SK-N-SH (cell line): ENCODE measurements around the gene ACACA. TPM values are rescaled to one million over a fixed set of nuclear protein-coding genes. Genes with fewer than 3 reads are reported as not detected.

Experiments
- CTCF ChIA-PET: fragments of 300-600, 350-600 bp; formaldehyde crosslinking; extraction: SDS; loops from one replicate; lab custom pipeline; 2021; lab: Yijun Ruan, JAX
- POLR2A ChIA-PET: fragments of 350-600 bp; sonication (Branson Sonifier 250); formaldehyde crosslinking; extraction: SDS; loops from one replicate; lab custom pipeline; 2020; ENCODE audit warnings: antibody characterized with exemption, inconsistent platforms; lab: Yijun Ruan, JAX
- DNase-seq: peaks from one replicate; pipeline ENCODE4 v3.0.0; 2012
- H2AFZ ChIP-seq: fragments of 200-600 bp; sonication (generic); 2 replicates; pipeline ENCODE4 v1.8.1; 2016; ENCODE audit warnings: antibody characterized with exemption, mild to moderate bottlenecking, low read depth
- H3F3A ChIP-seq: fragments of 200-600 bp; sonication (generic); replicated peaks from 2 replicates; pipeline ENCODE3; 2016; ENCODE audit warnings: antibody characterized with exemption, mild to moderate bottlenecking; ENCODE audit not compliant: insufficient read depth
- H3K27ac ChIP-seq, 2 experiments: fragments of 200-500 bp in 1 of 2; fragments of 200-600 bp in 1 of 2; sonication (Bioruptor generic) in 1 of 2; sonication (generic), shearing (Covaris generic) in 1 of 2; 2 replicates each; pipeline versions ENCODE4 v1.5.1 to v1.6.1; 2014 to 2016; ENCODE audit warnings: low read depth in 2 of 2, inconsistent platforms in 1 of 2, low read length in 1 of 2, mild to moderate bottlenecking in 1 of 2, mixed read lengths in 1 of 2
- H3K27me3 ChIP-seq: fragments of 200-600 bp; sonication (generic), shearing (Covaris generic); 2 replicates; pipeline ENCODE4 v1.6.1; 2016; ENCODE audit warnings: mixed run types; ENCODE audit not compliant: insufficient read depth
- H3K36me3 ChIP-seq, 2 experiments: fragments of 200-500 bp in 1 of 2; fragments of 200-600 bp in 1 of 2; sonication (Bioruptor generic) in 1 of 2; sonication (generic) in 1 of 2; replicated peaks in 1 of 2; 2 replicates each; pipeline versions ENCODE3 to v1.5.1; 2014 to 2016; ENCODE audit warnings: low read length in 1 of 2, mild to moderate bottlenecking in 1 of 2; ENCODE audit not compliant: insufficient read depth in 2 of 2, control insufficient read depth in 1 of 2
- H3K4me1 ChIP-seq, 2 experiments: fragments of 200-500 bp in 1 of 2; fragments of 200-600 bp in 1 of 2; sonication (Bioruptor generic) in 1 of 2; sonication (generic), shearing (Covaris generic) in 1 of 2; 2 replicates each; pipeline versions ENCODE4 v1.5.1 to v1.6.1; 2014 to 2016; ENCODE audit warnings: low read depth in 1 of 2, low read length in 1 of 2, mixed run types in 1 of 2; ENCODE audit not compliant: insufficient read depth in 2 of 2, control insufficient read depth in 1 of 2
- H3K4me2 ChIP-seq: fragments of 200-600 bp; sonication (generic), shearing (Covaris generic); 2 replicates; pipeline ENCODE4 v1.6.1; 2017; ENCODE audit warnings: mixed run types
- H3K4me3 ChIP-seq, 2 experiments: fragments of 200-500 bp in 1 of 2; fragments of 200-600 bp in 1 of 2; sonication (Bioruptor generic) in 1 of 2; sonication (generic), shearing (Covaris generic) in 1 of 2; 2 replicates each; pipeline versions ENCODE4 v1.5.1 to v1.8.1; 2014 to 2016; ENCODE audit warnings: low read depth in 2 of 2, inconsistent platforms in 1 of 2, low read length in 1 of 2, mild to moderate bottlenecking in 1 of 2, mixed read lengths in 1 of 2, moderate library complexity in 1 of 2
- H3K79me2 ChIP-seq: fragments of 200-600 bp; sonication (generic); 2 replicates; pipeline ENCODE4 v1.8.1; 2017; ENCODE audit warnings: mild to moderate bottlenecking; ENCODE audit not compliant: insufficient read depth
- H3K9ac ChIP-seq: fragments of 200-600 bp; sonication (generic); 2 replicates; pipeline ENCODE4 v1.6.1; 2017; ENCODE audit warnings: mixed run types
- H3K9me2 ChIP-seq: fragments of 200-600 bp; sonication (generic); 2 replicates; pipeline ENCODE4 v1.6.1; 2017; ENCODE audit warnings: mixed run types
- H3K9me3 ChIP-seq: fragments of 200-600 bp; sonication (generic); 2 replicates; pipeline ENCODE4 v1.6.1; 2017; ENCODE audit warnings: mixed run types, mild to moderate bottlenecking, moderate library complexity
- H4K20me1 ChIP-seq: fragments of 200-600 bp; sonication (generic); 2 replicates; pipeline ENCODE4 v1.6.1; 2017; ENCODE audit warnings: mild to moderate bottlenecking, mixed run types; ENCODE audit not compliant: insufficient read depth
- ELF1 ChIP-seq: IDR thresholded peaks from 2 replicates; pipeline ENCODE4 v1.4.0; 2012
- EP300 ChIP-seq, 2 experiments: IDR thresholded peaks; 2 replicates each; pipeline versions ENCODE4 v1.4.0 to v1.6.1; 2012; ENCODE audit warnings: borderline replicate concordance in 1 of 2, low read depth in 1 of 2, low read length in 1 of 2
- EZH2phosphoT487 ChIP-seq: fragments of 200-600 bp; sonication (generic); IDR thresholded peaks from 2 replicates; pipeline ENCODE4 v1.6.1; 2017; ENCODE audit warnings: low read depth, mixed run types, mild to moderate bottlenecking, antibody characterized with exemption, moderate library complexity, borderline replicate concordance
- FOSL2 ChIP-seq: IDR thresholded peaks from 2 replicates; pipeline ENCODE4 v1.4.0; 2012; ENCODE audit warnings: low read depth, mild to moderate bottlenecking, moderate library complexity, borderline replicate concordance
- FOXJ3 ChIP-seq: sonication (generic); formaldehyde crosslinking; IDR thresholded peaks from 2 replicates; pipeline ENCODE4 v1.5.1; 2020; ENCODE audit warnings: mild to moderate bottlenecking, missing genetic modification reagents
- FOXM1 ChIP-seq: IDR thresholded peaks from 2 replicates; pipeline ENCODE4 v1.4.0; 2012; ENCODE audit warnings: low read depth, mild to moderate bottlenecking
- GABPA ChIP-seq: IDR thresholded peaks from 2 replicates; pipeline ENCODE4 v1.4.0; 2012; ENCODE audit warnings: low read depth, mild to moderate bottlenecking
- MEF2A ChIP-seq: IDR thresholded peaks from 2 replicates; pipeline ENCODE4 v1.4.0; 2012; ENCODE audit warnings: low read depth, borderline replicate concordance
- NRF1 ChIP-seq: IDR thresholded peaks from 2 replicates; pipeline ENCODE4 v1.6.1; 2012; ENCODE audit warnings: low read depth, mild to moderate bottlenecking, low read length
- POLR2AphosphoS5 ChIP-seq: IDR thresholded peaks from 2 replicates; pipeline ENCODE4 v1.6.1; 2012; ENCODE audit warnings: low read depth, low read length
- RAD21 ChIP-seq: IDR thresholded peaks from 2 replicates; pipeline ENCODE4 v1.6.1; 2012; ENCODE audit warnings: mild to moderate bottlenecking, low read length
- RCOR1 ChIP-seq: fragments of 150-350 bp; IDR thresholded peaks from 2 replicates; pipeline ENCODE4 v1.6.1; 2017; ENCODE audit warnings: antibody characterized with exemption, low read length
- SIN3A ChIP-seq: IDR thresholded peaks from 2 replicates; pipeline ENCODE4 v1.6.1; 2012; ENCODE audit warnings: low read depth, mild to moderate bottlenecking, low read length, moderate library complexity, borderline replicate concordance
- SMC3 ChIP-seq: IDR thresholded peaks from 2 replicates; pipeline ENCODE4 v1.6.1; 2012; ENCODE audit warnings: low read depth, low read length, improper control_type of control experiment
- TAF1 ChIP-seq: IDR thresholded peaks from 2 replicates; pipeline ENCODE4 v1.6.1; 2012; ENCODE audit warnings: low read depth, mild to moderate bottlenecking, low read length, moderate library complexity, borderline replicate concordance
- TEAD4 ChIP-seq: IDR thresholded peaks from 2 replicates; pipeline ENCODE4 v1.4.0; 2012; ENCODE audit warnings: mild to moderate bottlenecking, borderline replicate concordance; ENCODE audit not compliant: insufficient read depth
- YY1 ChIP-seq: IDR thresholded peaks from 2 replicates; pipeline ENCODE4 v1.4.0; 2012; ENCODE audit warnings: low read depth, mild to moderate bottlenecking
- WGBS: methylation state at CpG from one replicate; pipeline ENCODE4 v1.1.6; 2017; ENCODE audit warnings: low lambda C conversion rate; 5-methylcytosine and 5-hydroxymethylcytosine counted together
- polyA plus RNA-seq, 3 experiments: library from polyadenylated mRNA; depleted of rRNA; stranded (reverse); fragments of >200 nt; gene quantifications; 2 replicates each; pipeline ENCODE4 v1.2.3, GENCODE V29; 2012
- TF ChIP-seq, protein P1 (sequence below): fragments of 150-350 bp; IDR thresholded peaks from 2 replicates; pipeline ENCODE4 v1.6.1; 2016; ENCODE audit warnings: mild to moderate bottlenecking, low read depth, low read length
- TF ChIP-seq, protein P2 (sequence below): IDR thresholded peaks from 2 replicates; pipeline ENCODE4; 2012
- TF ChIP-seq, protein P3 (sequence below): fragments of 200-600 bp; sonication (generic); IDR thresholded peaks from 2 replicates; pipeline ENCODE4 v1.6.1; 2017; ENCODE audit warnings: antibody characterized with exemption, mild to moderate bottlenecking, moderate library complexity
- TF ChIP-seq, protein P4 (sequence below): IDR thresholded peaks from 2 replicates; pipeline ENCODE4 v1.4.0; 2012; ENCODE audit warnings: low read depth, borderline replicate concordance

The ACACA gene
- polyA plus RNA-seq, 1 of the 3 experiments (the other 2 are of a cell fraction): 27.2 TPM

DNA sequence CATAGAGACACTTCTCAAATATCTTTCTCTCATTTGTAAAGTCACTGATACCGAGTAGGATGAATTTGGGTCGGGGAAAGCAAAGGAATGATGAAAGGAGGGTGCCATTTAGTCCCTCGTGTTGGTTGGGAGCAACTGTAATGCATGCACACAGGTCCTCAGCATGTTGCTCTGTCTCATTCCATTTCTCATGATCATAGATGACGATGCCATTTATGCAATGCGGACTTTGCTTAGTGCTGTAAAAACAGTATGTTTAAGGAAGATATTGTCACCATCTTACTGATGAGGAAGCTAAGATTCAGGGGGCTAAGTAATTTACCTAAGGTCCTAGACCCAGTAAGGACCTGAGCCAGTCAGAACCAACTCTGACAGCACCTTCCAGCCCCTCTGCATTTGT is 357.8 kb downstream of the ACACA start:
- WGBS: 91% methylated on average over 5 of the region's 5 CpGs
- H3F3A ChIP-seq: peaks cover 4% of the 10 kb centered on the region
- no peak overlapping the region for H2AFZ ChIP-seq
- peaks cover 17% of the 10 kb centered on the region in 2 experiments for H3K36me3 ChIP-seq
- no peaks in the 10 kb centered on the region; the same call in 1 of the 2 replicates for H4K20me1 ChIP-seq
- ChIA-PET POLR2A (no interaction called here), CTCF (interaction anchor here (0.8 to 10.7 kb wide), 23 partner anchors 10 to 446 kb away, joined by 3 to 236 read pairs (median 10); partner anchors contain the start of gene MRM1)
- no peaks in the 10 kb centered on the region for H3K9me2 ChIP-seq
- H3K79me2 ChIP-seq: no peaks in the 10 kb centered on the region
- no peaks in the 10 kb centered on the region for H3K9me3 ChIP-seq
- no peak overlapping the region for H3K4me2 ChIP-seq
- H3K9ac ChIP-seq: no peak overlapping the region
- H3K4me3 ChIP-seq: no peak overlapping the region
- no peak for DNase-seq
- no peaks in the 10 kb centered on the region for H3K27me3 ChIP-seq
- H3K4me1 ChIP-seq: no peaks in the 10 kb centered on the region; a peak in 1 of 4 replicates
- H3K27ac ChIP-seq: no peak overlapping the region
- TF ChIP-seq, protein P1, sequence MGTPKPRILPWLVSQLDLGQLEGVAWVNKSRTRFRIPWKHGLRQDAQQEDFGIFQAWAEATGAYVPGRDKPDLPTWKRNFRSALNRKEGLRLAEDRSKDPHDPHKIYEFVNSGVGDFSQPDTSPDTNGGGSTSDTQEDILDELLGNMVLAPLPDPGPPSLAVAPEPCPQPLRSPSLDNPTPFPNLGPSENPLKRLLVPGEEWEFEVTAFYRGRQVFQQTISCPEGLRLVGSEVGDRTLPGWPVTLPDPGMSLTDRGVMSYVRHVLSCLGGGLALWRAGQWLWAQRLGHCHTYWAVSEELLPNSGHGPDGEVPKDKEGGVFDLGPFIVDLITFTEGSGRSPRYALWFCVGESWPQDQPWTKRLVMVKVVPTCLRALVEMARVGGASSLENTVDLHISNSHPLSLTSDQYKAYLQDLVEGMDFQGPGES: no peak
- TF ChIP-seq GABPA (no peak), RCOR1 (no peak), NRF1 (no peak), FOXM1 (no peak), FOSL2 (no peak), TAF1 (no peak), SIN3A (no peak), EZH2phosphoT487 (no peak), POLR2AphosphoS5 (no peak), YY1 (no peak), SMC3 (no peak), FOXJ3 (no peak), MEF2A (no peak), EP300 (IDR thresholded peaks at IDR 0.05; ENCODE audit: borderline replicate concordance in 1 of 2, low read depth in 1 of 2, low read length in 1 of 2) (no peak)
- TF ChIP-seq, protein P2, sequence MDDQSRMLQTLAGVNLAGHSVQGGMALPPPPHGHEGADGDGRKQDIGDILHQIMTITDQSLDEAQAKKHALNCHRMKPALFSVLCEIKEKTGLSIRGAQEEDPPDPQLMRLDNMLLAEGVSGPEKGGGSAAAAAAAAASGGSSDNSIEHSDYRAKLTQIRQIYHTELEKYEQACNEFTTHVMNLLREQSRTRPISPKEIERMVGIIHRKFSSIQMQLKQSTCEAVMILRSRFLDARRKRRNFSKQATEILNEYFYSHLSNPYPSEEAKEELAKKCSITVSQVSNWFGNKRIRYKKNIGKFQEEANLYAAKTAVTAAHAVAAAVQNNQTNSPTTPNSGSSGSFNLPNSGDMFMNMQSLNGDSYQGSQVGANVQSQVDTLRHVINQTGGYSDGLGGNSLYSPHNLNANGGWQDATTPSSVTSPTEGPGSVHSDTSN: no peak

DNA sequence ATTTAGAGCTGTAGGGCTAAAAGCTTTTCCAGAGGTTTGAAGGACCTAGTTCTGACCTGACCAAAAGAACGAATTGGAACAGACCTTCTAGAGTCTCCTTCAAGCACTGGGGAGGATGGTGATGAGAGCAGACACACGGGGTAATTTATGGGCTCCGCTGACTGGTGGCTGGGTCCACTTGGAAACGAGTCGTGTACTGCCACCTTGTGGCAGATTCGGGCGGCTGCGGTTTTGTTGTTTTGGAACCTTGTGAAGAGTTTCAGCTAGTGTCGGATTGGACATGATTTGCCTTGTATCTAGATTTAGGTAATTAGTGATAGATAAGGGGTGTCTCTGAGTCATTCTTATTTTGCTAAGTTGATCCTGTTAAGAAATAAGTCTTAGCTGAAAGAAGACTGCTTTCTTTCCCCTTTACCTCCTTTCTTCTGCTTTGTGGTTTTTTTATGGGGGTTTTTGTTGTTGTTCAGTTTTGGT is 359.0 kb downstream of the ACACA start:
- Histone ChIP-seq H4K20me1 (no peaks in the 10 kb centered on the region; the same call in 1 of the 2 replicates), H3K9me2 (no peaks in the 10 kb centered on the region), H3K27ac (no peak overlapping the region), H3K9ac (no peak overlapping the region), H3K4me2 (no peak overlapping the region), H3F3A (peaks cover 4% of the 10 kb centered on the region), H3K9me3 (no peaks in the 10 kb centered on the region), H3K4me1 (peaks cover 0 to 2% of the 10 kb centered on the region in 2 experiments; a peak in 1 of 4 replicates), H3K79me2 (no peaks in the 10 kb centered on the region), H3K36me3 (peaks cover 17% of the 10 kb centered on the region in 2 experiments), H3K27me3 (no peaks in the 10 kb centered on the region), H2AFZ (no peak overlapping the region), H3K4me3 (no peak overlapping the region; a peak in 1 of 4 replicates)
- POLR2A ChIA-PET: no interaction called here
- TF ChIP-seq, protein P3, sequence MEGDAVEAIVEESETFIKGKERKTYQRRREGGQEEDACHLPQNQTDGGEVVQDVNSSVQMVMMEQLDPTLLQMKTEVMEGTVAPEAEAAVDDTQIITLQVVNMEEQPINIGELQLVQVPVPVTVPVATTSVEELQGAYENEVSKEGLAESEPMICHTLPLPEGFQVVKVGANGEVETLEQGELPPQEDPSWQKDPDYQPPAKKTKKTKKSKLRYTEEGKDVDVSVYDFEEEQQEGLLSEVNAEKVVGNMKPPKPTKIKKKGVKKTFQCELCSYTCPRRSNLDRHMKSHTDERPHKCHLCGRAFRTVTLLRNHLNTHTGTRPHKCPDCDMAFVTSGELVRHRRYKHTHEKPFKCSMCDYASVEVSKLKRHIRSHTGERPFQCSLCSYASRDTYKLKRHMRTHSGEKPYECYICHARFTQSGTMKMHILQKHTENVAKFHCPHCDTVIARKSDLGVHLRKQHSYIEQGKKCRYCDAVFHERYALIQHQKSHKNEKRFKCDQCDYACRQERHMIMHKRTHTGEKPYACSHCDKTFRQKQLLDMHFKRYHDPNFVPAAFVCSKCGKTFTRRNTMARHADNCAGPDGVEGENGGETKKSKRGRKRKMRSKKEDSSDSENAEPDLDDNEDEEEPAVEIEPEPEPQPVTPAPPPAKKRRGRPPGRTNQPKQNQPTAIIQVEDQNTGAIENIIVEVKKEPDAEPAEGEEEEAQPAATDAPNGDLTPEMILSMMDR: peak; percentile 94
- TF ChIP-seq RCOR1 (no peak), SMC3 (peak; percentile 94), NRF1 (0 out of 2 replicates have a peak, but pooled peaks have one; percentile 7), TEAD4 (no peak), RAD21 (peak; percentile 95), ELF1 (no peak)
- TF ChIP-seq, protein P2: peak; percentile 85
- TF ChIP-seq, protein P4, sequence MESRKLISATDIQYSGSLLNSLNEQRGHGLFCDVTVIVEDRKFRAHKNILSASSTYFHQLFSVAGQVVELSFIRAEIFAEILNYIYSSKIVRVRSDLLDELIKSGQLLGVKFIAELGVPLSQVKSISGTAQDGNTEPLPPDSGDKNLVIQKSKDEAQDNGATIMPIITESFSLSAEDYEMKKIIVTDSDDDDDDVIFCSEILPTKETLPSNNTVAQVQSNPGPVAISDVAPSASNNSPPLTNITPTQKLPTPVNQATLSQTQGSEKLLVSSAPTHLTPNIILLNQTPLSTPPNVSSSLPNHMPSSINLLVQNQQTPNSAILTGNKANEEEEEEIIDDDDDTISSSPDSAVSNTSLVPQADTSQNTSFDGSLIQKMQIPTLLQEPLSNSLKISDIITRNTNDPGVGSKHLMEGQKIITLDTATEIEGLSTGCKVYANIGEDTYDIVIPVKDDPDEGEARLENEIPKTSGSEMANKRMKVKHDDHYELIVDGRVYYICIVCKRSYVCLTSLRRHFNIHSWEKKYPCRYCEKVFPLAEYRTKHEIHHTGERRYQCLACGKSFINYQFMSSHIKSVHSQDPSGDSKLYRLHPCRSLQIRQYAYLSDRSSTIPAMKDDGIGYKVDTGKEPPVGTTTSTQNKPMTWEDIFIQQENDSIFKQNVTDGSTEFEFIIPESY: no peak
- DNase-seq: peak; percentile 82
- 12% methylated on average over 9 of the region's 9 CpGs for WGBS
- CTCF ChIA-PET: interaction anchor here (0.6 to 10.7 kb wide), 100 partner anchors 9 to 512 kb away, joined by 3 to 236 read pairs (median 5); partner anchors contain the start of genes LHX1, MRM1 and PIGW
